EL (cell line): ENCODE results near the gene POU2F1.

Experiments
- DNase-seq: peaks from one replicate; pipeline ENCODE4 v3.0.0-alpha.2; 2016

Gene POU2F1

GRCh38 chr1:167375949-167376348 lies 155.3 kb downstream of the POU2F1 start:
- DNase-seq = no peak

- DNase-seq = no peak
Observed at GRCh38 chr1:167387251-167387910, 166.7 kb downstream of the POU2F1 start.

GRCh38 chr1:167388976-167389375 lies 168.3 kb downstream of the POU2F1 start:
- no peak for DNase-seq

- no peak for DNase-seq
Observed at GRCh38 chr1:167392200-167392696, 171.6 kb downstream of the POU2F1 start.

GRCh38 chr1:167400359-167400953 lies 179.8 kb downstream of the POU2F1 start:
- DNase-seq = no peak

- DNase-seq = peak; percentile 24
Observed at GRCh38 chr1:167401260-167401873, 180.7 kb downstream of the POU2F1 start.

- no peak for DNase-seq
Observed at GRCh38 chr1:167404161-167404888, 183.6 kb downstream of the POU2F1 start.

GRCh38 chr1:167404908-167405307 lies 184.2 kb downstream of the POU2F1 start:
- DNase-seq = no peak

GRCh38 chr1:167408355-167408754 lies 187.7 kb downstream of the POU2F1 start:
- no peak for DNase-seq

GRCh38 chr1:167409183-167409582 lies 188.5 kb downstream of the POU2F1 start:
- DNase-seq = no peak

- no peak for DNase-seq
Observed at GRCh38 chr1:167412072-167412471, 191.4 kb downstream of the POU2F1 start.

GRCh38 chr1:167412920-167413319 lies 192.2 kb downstream of the POU2F1 start:
- DNase-seq = no peak

- no peak for DNase-seq
Observed at GRCh38 chr1:167413328-167413727, 192.6 kb downstream of the POU2F1 start.

GRCh38 chr1:167416506-167416905 lies 195.8 kb downstream of the POU2F1 start:
- DNase-seq = no peak

- no peak for DNase-seq
Observed at GRCh38 chr1:167418391-167418790, 197.7 kb downstream of the POU2F1 start.

- DNase-seq = no peak
Observed at GRCh38 chr1:167419245-167419644, 198.6 kb downstream of the POU2F1 start.

- DNase-seq = no peak
Observed at GRCh38 chr1:167420510-167420909, 199.8 kb downstream of the POU2F1 start.

GRCh38 chr1:167423684-167424619 lies 203.3 kb downstream of the POU2F1 start:
- DNase-seq = no peak

GRCh38 chr1:167425482-167425881 lies 204.8 kb downstream of the POU2F1 start:
- no peak for DNase-seq

GRCh38 chr1:167426716-167427115 lies 206.0 kb downstream of the POU2F1 start:
- DNase-seq = no peak

GRCh38 chr1:167427848-167428247 lies 207.2 kb downstream of the POU2F1 start:
- DNase-seq = no peak

GRCh38 chr1:167428395-167428794 lies 207.7 kb downstream of the POU2F1 start:
- no peak for DNase-seq
